ENCODE measurements around the gene OR1J4. TPM values are rescaled to one million over a fixed set of nuclear protein-coding genes. Genes with fewer than 3 reads are reported as not detected.

The OR1J4 gene
- total RNA-seq: not detected in 2 replicates

GRCh38 chr9:122518841-122519240 is at the start of gene OR1J4:
OR1J4 (plus strand) TSS chr9:122519141; CDS start chr9:122519141, 0 bp downstream.

GRCh38 chr9:122477826-122478225 is 41.1 kb upstream of the OR1J4 start, which contains the start of gene OR1J1:
OR1J1 (minus strand) TSS chr9:122477926; CDS start chr9:122477926, 0 bp downstream.

GRCh38 chr9:122510502-122510901 is 8.4 kb upstream of the OR1J4 start, which contains the start of gene OR1J2:
OR1J2 (plus strand) TSS chr9:122510802; CDS start chr9:122510802, 0 bp downstream.

GRCh38 chr9:122527193-122527592 is 8.3 kb downstream of the OR1J4 start, which contains the start of gene OR1N1:
OR1N1 (minus strand) TSS chr9:122527293; CDS start chr9:122527293, 0 bp downstream.

GRCh38 chr9:122552812-122553211 is 33.9 kb downstream of the OR1J4 start, which contains the start of gene OR1N2:
OR1N2 (plus strand) TSS chr9:122553112; CDS start chr9:122553212, 100 bp downstream.

Other genes starting within 250 kb of the OR1J4 start
- 52.2 and 54.6 TPM in 2 replicates for gene PTGS1, start 148.1 kb upstream of the OR1J4 start, total RNA-seq
- gene OR1J1, start 41.2 kb upstream of the OR1J4 start, total RNA-seq: not detected in 2 replicates
- 0.14 TPM in 1 of 2 replicates, not detected in the other for gene OR1J2, start 8.3 kb upstream of the OR1J4 start, total RNA-seq
- gene OR1N1, start 8.2 kb downstream of the OR1J4 start, total RNA-seq: not detected in 2 replicates
- not detected in 2 replicates for gene OR1N2, start 34.0 kb downstream of the OR1J4 start, total RNA-seq
- not detected in 2 replicates for gene OR1L8, start 64.2 kb downstream of the OR1J4 start, total RNA-seq
- gene OR1Q1, start 95.6 kb downstream of the OR1J4 start, total RNA-seq: not detected in 2 replicates
- gene OR1B1, start 138.5 kb downstream of the OR1J4 start, total RNA-seq: 0.18 TPM in 1 of 2 replicates, not detected in the other
- not detected in 2 replicates for gene OR1L1, start 142.6 kb downstream of the OR1J4 start, total RNA-seq
- not detected in 2 replicates for gene OR1L3, start 156.0 kb downstream of the OR1J4 start, total RNA-seq
- gene OR1L4, start 204.8 kb downstream of the OR1J4 start, total RNA-seq: not detected in 2 replicates
- gene OR1L6, start 223.2 kb downstream of the OR1J4 start, total RNA-seq: not detected in 2 replicates